Mesenteric fat pad (tissue), 1 donor: ENCODE results near the gene HOXB6. TPM values are rescaled to one million over a fixed set of nuclear protein-coding genes. Genes with fewer than 3 reads are reported as not detected.

Source experiments
- DNase-seq: peaks from one replicate; pipeline ENCODE4 v3.0.0-alpha.2; 2020; ENCODE audit warnings: low spot score
- total RNA-seq: library from RNA; stranded (reverse); fragmentation: NEBNext Ultra II Directional; extraction: Animal tissue kit (Norgen Biotek cat#: 25700); gene quantifications from one replicate; pipeline ENCODE4 v1.2.1, GENCODE V29; 2021
- donor health status: DM: yes; HTN: yes; CAD: no.

HOXB6 gene
- total RNA-seq, 1 donor from 2014 or later, result 8.9 TPM

DNA sequence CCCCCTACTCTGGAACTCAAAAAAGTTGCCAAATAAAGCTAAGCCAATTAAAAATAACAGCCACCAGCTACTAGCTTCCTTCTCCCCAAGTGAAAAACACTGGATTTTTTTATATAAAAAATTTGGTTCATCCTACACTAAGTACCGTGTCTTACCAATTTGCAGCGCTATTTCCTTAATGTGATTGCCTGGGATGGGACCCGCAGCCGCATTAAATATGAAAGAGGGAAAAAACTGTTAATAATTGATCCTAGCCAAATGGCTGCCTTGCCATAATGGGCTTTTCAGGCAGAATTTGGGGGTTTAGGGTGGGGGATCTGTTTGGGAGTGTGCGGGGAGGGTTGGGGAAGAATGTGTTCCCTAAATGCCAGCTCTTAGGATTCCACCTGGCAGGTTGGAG is 19.3 kb upstream of the HOXB6 start:
- DNase-seq, result no peak

DNA sequence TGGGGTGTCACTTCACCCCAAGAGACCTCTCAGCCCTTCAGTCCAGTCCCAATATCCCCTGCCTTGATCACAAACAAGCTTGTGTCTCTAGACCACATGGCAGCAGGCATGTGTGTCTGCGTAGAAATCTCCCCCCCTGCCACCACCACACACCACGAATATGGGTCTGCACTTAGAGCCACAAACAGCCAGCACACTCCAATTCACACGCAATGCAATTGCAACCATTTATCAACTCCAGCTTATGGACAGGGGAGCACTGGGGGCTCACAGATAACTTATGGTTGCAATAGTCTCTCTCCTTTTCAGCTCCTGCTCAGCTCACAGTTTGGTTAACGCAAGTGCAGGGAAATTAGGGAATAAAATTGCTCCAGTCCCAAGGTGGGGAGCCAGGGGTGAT is 18.8 kb upstream of the HOXB6 start:
- no peak for DNase-seq

DNA sequence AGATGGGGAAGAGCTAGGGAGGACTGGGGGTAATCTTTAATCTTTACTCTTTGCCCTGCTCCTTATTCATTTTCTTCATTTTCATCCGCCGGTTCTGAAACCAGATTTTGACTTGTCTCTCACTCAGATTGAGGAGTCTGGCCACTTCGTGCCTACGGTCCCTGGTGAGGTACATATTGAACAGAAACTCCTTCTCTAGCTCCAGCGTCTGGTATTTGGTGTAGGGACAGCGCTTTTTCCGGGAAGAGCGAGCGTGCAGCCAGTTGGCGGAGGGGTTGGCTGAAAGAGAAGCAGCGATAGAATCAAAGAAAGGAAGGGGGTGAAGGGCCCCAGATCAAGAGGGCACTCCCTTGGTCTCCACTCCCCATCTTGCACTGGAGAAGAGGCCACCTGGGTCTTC is 18.1 kb upstream of the HOXB6 start:
- no peak for DNase-seq

DNA sequence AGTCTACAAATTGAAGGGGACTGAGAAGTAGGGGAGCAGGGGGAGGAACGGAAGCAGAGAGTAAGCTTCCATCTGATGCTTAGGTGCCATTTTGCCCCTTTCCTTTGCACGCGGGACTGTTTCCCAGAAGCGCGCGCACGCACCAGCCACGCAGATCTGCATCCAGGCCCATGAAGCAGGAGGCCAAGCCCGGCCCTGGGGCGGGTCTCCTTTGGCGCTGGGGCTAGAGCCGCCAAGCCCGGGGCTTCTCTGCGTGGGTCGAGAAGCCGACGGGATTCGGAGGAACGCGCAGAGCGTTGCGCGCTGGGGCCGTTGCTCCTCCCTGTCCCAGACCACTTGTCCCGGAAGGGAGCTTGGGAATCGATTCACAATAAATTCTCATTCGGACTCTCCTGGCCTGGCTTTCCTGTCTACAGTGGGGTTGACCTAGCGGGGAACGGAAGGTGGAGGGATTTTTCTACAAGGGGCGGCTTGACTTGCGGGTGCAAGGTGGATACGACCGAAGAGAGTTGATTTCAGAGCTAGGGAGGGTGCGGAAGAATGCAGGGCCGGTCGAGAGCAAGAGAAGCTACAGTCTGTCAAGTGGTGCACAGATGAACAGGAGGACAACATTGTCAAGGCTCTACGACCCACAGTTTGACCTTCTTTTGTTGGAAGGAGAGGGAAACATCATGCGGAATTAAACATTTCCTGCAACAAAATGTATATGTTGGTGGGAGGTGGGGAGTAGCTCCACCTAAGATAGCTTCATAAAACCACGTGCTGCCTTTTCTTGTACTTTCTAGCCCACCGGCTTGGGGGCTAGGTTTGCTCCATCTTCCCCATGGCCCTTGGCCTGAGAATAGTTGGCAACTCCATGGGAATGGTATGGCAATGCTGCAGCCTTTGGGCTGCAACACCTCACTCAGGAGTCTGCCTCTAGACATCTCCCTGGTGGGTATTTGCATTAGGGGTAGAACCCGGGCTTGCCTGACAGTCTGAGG is 16.9 kb upstream of the HOXB6 start:
- no peak for DNase-seq

DNA sequence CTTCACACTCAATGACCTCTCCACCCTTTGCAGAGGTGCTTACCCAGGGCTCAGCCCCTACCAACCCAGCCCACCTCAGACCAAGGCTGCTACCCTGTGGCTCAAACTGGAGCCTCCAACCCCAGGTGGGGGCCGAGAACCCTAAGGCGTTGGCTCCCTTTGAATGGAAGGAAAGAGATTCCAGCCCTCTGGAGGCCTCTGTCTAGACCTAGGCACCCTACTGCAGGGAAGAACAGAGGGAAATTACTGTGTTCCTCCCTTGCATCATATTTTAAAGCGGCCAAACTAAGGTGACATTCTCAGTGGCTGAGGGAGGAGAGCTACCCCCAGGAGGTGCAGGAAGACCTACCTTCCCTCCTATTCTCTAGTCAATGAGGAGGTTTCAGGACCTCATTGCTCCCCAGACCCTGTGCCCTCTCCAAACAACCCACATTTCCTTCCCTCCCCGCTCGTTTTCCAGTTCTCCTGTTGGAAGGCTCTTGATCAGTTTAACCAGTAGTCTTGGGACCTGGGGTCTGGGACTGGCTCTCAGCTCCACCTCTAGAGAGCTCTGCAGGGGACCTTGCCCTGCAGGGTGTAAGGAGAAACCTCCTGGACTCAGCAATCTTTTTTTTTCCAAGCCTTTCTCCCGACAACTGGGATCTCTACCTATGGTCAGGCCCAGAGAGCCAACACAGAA is 15.8 kb upstream of the HOXB6 start:
- no peak for DNase-seq

DNA sequence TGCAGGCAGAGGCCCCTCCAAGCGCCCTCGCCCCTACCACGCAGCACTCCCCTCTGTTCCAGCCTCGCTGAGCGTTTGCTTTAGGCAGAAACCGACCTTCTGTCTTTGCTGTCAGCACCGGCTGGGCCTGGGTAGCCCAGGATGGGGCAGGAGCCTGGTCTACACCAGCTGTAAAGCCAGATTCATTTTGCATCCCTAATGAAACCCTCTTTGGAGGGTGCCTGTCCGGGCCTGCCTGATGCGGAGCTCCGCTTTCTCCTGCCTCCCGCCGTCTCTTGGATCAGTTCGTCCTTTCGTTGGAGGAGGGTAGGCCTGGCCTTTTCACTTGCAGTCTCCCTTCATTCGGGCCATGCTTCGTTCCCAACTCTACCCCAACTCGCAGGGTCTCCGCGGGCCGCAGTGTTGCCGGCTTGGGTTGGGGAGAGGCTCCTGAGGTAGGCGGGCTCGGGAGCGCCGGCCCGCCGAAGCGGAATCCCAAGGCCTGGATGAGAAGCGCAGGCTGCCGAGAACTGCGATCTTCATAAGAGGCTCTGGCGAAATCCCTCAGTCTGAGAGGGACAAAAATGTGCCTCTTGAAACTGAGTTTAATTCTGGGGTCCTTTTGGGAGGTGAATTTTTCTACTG is 15.2 kb upstream of the HOXB6 start:
- no peak for DNase-seq

DNA sequence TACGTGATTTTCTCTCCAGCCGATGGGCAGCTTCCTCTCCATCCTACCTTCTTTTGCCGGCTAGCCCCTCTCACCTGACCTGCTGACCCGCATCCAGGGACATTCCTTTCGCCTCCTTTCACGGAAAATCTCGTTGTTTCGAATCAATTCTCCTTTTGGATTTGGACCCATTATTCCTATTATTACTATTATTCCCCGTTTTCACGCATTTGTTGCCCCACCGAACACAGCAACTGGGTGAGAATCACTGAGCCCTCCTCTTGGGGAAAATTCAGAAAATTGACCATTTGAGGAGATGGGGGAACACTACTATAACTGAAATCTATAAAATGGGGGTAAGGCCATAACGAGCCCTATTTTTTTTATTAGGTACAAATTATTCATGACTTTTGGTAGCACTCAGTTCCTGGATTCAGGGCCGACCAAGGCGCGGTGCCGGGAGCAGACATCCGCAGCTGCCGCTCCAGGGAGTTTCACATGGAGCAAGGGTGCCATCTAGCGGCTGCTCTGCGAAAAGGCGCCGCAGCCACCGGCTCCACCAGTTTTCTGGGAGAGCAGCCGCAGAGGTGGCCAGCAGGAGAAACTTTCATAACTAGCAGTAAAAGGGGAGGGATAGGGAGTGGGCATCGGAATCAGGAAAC is 13.6 kb upstream of the HOXB6 start:
- peak; percentile 94 for DNase-seq

DNA sequence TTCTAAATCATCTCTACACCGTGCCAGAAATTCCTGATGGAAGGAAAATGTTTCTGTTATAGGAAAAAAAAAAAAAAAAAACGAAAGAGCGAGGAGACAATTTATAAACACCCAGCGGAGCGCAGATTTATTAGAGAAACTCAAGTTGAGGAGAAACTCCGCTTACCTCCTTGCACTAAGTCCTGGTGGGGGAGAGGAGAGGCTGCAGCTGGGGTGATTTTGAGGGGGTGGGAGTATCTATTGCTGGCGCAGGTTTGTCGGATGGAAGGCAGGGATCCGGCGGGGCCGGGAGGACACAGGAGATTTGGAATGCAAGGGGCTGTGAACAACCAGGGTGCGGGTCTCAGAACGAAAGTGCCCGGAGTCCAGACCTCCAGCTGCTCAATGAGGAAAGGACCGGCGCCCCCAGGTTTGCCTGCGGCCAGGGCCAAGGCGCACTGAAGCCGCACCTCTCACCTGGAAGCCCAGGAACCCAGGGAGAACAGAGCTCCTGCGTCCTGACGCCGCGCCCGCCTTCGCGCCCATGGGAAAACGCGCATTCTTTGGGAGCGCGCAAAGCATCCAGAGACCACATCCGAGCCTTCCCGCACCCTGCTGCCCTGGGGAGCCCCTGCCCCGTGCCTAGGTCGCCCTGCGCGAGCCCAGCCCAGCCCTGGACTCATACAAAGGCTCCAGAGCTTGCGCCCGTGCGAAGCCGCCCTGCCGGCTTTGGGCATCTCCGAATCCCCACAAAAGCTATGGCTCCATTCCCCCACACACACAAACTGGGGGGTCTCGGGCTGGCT is 12.9 kb upstream of the HOXB6 start:
- DNase-seq, result no peak

DNA sequence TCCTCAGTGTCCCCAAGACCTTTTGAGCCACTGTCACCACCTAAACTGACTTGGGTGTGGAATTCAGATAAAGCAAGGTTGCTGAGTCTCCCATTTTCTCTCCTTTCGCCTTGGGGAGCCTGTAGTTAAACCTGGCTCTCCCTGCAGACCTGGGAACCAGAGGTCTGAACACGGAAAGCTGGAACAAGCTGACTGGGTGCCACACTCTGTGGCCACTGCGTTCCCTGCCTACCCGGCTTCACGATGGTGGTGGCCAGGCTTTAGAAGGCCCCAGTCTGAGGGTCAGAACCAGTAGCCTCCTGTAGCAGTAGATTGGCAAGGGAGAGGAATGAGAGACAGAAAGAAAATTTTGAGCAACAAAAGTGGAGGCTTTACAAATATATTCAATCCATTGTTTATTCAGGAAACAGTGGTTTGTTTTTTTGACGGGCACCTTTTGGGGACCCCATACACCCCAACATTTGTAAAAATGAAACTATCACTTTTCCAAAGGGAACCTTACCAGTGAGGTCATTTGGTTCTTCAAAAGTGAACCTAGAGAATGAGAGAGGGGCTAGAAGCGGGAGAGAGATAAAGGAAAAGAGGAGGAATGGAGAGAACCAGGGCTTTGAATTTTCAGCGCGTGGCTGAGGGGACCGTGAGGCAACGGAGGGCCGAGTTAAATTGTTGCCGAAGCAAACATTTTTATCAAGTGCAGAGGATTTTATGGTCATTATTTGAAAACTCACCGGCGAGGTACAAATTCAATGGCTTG is 12.1 kb upstream of the HOXB6 start:
- DNase-seq, result no peak

DNA sequence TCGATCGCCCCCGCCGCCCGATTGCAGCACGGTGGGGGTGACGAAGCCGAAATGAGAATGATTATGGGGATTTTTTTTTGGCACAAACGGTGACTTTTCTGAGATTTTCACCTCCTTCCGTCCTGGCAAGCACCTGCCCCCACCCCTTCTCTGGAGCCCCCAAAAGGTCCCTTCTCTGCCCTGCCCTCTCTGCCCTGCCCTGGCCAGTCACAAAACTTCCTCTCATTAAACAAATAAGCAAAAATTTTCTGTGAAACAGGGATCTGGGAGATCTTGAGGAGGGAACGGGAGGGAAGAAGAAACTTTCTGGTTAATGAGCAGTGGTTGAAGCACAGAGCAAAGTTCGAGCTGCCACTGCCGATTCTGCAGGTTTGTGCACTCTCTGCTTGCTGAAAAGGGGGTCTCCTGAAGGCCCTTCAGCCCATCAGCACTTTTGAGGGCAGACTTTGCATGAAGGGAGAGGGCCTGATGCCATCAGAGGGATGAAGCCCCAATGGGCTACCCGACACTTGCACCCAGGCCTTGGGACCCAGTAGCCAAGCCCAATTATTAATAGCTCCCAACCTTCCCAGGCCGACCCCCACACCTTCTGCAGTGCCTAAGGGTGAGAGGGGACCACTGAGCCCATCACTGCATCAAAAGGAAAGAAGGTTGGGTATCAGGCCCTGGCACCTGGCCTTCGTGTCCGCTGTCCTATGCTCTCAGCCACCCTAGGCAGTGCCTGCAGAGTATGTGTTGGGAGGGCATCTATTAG is 11.4 kb upstream of the HOXB6 start:
- no peak for DNase-seq

DNA sequence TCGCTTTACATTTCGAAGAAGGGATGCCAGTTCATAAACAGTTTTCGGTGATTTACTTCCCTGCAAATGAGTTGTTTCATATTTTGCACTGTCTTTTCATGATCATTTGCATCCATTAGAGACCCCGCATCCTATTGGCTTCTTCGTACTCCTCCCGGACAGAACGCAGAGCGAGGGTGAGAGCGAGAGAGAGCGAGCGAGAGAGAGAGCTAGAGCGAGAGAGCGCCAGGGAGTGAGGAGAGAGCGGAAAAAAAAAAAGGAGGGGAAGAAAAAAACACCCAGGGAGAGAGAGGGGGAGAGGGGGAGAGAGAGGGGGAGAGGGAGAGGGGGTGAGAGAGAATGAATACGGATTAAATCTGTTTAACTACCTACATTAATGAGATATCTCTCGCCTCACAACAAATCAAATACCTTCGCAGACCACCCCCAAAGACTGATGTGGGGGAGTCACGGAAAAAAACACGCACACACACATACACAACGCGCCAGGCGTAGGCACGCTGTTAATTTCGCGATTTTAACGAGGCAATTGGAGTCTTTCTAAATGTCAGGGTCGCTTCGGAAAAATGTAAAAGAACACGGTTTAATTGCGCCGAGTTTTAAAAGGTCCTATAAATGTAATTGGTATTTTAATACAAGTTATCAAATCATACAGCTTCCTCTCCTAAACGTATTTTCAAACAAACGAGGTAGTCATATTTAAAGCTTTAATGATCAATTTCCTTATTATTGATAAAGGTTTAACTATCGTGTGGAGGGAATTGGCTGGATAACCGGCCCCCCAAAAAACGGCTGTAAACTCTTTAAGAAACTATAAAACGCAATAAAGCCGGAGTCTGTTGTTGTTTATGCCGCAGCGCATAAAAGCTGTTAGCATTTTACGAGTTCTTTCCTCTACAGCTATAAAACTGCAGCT is 10.5 kb upstream of the HOXB6 start, which contains the start of gene HOXB8:
Gene HOXB8, minus strand, starts transcription at position 246 of the 916 bp plus-strand sequence. CDS start 588 bp downstream, outside the sequence.
- no peak for DNase-seq

DNA sequence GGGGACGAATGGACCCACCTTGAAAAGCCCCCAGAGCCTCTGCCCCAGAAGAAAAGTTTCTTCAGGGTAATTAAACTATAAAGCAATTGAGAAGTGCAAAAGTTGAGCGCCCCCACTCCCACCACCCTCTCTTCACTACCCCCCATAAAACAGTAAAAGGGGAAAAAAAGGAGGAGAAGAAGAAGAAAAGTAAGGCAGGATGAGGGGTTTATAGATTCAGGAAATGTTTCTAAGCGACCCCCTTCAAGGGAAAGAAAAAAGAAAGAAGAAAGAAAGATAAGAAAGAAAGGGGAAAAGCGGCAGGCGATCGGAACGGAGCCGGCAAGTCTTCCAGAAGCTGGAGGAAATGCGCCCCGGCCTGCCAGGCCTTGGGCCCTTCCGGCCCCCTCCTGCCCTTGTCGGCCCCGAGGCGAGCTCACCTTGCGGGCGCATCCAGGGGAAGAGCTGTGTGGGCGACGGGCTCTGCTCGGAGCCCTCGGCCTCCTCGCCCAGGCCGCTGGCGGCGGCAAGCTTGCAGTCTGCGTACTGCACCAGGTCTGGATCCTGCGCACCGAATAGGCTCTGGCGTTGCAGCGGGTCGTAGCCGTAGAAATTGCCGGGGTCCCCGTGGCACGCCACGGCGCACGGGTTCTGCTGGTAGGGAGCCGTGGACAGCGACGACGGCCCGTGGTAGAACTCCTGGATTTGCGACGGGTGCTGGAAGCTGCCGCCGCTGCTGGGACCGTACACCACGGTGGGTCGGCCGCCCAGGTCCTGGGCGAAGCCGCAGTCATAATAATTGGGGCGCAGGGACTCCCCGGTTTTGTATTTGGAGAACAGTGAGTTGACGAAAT is 9.3 kb upstream of the HOXB6 start:
- no peak for DNase-seq

DNA sequence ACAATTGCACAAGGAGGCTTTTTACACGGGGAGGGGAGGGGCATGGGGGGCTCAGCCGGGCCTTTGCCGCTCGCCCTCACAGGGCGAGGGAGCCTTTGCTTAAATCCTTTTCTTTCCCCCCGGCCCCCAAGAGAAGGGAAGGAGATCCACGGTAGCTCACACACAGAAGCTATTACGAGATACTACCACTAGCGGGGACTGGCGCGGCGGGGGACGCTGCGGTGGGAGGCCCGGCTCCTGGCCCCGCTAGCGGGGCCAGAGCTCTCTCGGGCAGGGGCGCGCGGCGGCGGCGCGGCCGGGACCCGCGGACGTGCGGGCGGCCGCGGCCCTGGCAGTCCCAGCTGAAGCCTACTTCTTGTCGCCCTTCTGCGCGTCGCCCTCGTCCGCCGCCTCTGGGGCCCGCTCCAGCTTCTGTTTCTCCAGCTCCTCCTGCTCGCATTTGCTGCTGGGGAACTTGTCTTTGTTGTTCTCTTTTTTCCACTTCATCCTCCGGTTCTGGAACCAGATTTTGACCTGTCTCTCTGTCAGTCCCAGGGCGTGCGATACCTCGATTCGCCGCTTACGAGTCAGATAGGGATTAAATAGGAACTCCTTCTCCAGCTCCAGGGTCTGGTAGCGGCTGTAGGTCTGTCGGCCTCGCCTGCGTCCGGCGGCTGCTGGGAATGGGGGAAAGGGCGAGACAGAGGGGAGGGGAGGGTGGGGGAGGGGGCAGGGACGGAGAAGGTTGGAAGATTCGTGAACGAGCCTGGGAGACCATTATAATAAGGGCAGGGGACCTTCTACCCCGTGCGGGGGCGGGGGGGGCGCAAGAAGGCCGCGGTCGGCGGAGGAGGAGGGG is 8.3 kb upstream of the HOXB6 start:
- DNase-seq, result no peak

DNA sequence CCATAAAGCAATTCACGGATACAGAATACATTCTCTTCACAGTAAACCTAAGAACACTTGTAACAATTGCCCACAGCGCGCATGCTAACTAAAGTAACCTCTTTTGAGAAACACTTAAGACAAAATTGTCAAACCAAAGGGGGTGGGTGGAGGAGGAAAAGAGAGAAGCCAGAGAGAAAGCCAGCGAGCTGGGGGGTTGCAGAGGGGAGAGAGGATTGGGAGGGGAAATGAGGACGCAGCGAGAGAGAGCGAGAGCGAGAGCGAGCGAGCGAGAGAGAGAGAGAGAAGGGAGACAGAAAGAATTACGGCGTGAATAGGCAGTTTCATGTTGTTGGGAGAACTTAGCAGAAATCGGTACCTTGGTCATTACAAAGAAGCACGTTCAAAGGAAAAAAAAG is 7.7 kb upstream of the HOXB6 start:
- DNase-seq, result no peak

DNA sequence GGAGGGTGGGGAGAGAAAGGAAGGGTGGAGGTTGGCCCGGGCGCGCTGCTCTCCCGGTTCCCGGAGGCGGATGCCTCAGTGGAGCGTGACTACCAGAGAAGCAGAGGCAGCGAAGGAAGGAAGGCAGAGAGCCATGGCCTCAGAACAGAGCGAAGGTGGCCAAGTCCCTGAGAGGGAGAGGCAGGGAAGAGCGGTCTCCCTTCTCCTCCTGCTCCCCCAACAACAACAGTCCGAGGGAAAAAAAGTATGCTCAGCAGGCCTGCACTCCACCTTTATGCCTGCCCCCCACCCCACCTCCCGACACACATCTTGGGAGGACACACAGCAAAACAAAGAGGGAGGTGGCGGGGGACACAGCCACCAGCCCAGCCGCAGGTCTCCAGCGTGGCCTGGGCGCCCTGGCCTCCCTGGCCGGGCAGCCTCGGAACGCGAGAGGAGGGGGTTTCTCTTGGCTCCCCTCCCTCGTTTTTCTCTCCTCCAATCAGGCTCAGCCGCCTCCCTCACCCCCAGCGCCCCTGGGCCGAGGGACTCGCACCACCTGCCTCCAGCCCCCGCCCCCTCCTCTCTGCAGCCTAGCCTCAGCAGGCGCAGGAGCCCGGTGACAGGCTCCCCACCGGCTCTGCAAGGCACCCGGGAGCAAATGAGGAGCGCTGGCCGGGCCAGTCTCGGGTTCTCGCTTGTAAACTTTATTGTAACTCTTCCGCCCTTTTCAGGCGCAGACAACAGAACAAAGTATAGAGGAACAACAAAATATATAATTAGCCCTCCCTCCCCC is 7.1 kb upstream of the HOXB6 start:
- no peak for DNase-seq
